Nephron (organoid): ENCODE data around the gene RCAN2.
A peak's percentile ranks its signal among the peaks of the same experiment; 100 is the strongest.

Experiments used
- H3K27ac Mint-ChIP-seq, 3 experiments: 2 replicates each; pipeline ENCODE4 v1.8.0; 2020; ENCODE audit warnings: mixed read lengths in 3 of 3, mild to moderate bottlenecking in 2 of 3, moderate library complexity in 1 of 3
- H3K27me3 Mint-ChIP-seq: 2 replicates; pipeline ENCODE4 v1.8.0; 2021; ENCODE audit warnings: low read depth, mild to moderate bottlenecking, moderate library complexity, mixed read lengths
- H3K36me3 Mint-ChIP-seq: 2 replicates; pipeline ENCODE4 v1.8.0; 2020; ENCODE audit warnings: low read depth, mixed read lengths
- H3K4me1 Mint-ChIP-seq: 2 replicates; pipeline ENCODE4 v1.8.0; 2020; ENCODE audit warnings: mixed read lengths
- H3K4me3 Mint-ChIP-seq, 3 experiments: 2 replicates each; pipeline ENCODE4 v1.8.0; 2020; ENCODE audit warnings: mild to moderate bottlenecking in 3 of 3, mixed read lengths in 3 of 3, moderate library complexity in 2 of 3
- H3K9me3 Mint-ChIP-seq: 2 replicates; pipeline ENCODE4 v1.8.0; 2020; ENCODE audit warnings: mixed read lengths
- CTCF ChIP-seq, 3 experiments: fragments of 200-600 bp; sonication (generic); IDR thresholded peaks; one replicate each; pipeline ENCODE4 v1.5.0; 2021; ENCODE audit warnings: antibody characterized with exemption in 3 of 3; ENCODE audit not compliant: unreplicated experiment in 3 of 3

Gene RCAN2

GRCh38 chr6:46242921-46243320 lies 248.3 kb downstream of the RCAN2 start:
- Mint-ChIP-seq H3K36me3 (no peaks in the 10 kb centered on the region), H3K27ac (peak overlapping the region in 1 of 3 experiments; percentile 12)
- TF ChIP-seq CTCF (IDR thresholded peaks at IDR 0.05; ENCODE audit: unreplicated experiment in 3 of 3), result no peak

GRCh38 chr6:46240866-46241565 lies 250.2 kb downstream of the RCAN2 start:
- Mint-ChIP-seq H3K27me3 (peaks cover 4% of the 10 kb centered on the region), H3K4me1 (peaks cover 49% of the 10 kb centered on the region), H3K9me3 (no peaks in the 10 kb centered on the region), H3K4me3 (no peak overlapping the region), H3K27ac (peak overlapping the region; percentile 18 to 69 (median 44)), H3K36me3 (no peaks in the 10 kb centered on the region)
- TF ChIP-seq CTCF (IDR thresholded peaks at IDR 0.05; ENCODE audit: unreplicated experiment in 3 of 3), result no peak

More at GRCh38 chr6:46242921-46243320, 248.3 kb downstream of the RCAN2 start:
- H3K4me3 Mint-ChIP-seq, result no peak overlapping the region
- no peaks in the 10 kb centered on the region for H3K27me3 Mint-ChIP-seq
- H3K9me3 Mint-ChIP-seq, result no peaks in the 10 kb centered on the region
- peaks cover 40% of the 10 kb centered on the region for H3K4me1 Mint-ChIP-seq

DNA sequence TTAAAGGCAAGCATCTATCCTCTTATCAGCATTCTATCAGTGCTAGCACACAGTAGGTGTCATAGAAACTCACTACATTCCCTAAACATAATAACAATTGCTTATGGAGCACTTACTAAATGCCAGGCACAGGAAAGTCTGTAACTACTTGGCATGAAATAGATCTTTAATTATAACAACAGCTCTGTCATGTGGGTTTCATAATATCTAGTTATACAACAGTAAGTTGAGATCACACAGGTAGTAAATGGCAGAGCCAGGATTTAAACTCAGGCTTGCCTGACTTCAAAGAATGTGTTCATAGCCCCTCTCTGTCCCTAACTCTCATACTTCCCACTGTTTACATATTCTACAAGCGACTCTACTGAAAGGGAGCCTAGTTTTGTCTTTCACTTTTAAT lies 254.5 kb downstream of the RCAN2 start:
- Mint-ChIP-seq H3K4me1 (peaks cover 28% of the 10 kb centered on the region), H3K9me3 (no peaks in the 10 kb centered on the region), H3K36me3 (no peaks in the 10 kb centered on the region)

DNA sequence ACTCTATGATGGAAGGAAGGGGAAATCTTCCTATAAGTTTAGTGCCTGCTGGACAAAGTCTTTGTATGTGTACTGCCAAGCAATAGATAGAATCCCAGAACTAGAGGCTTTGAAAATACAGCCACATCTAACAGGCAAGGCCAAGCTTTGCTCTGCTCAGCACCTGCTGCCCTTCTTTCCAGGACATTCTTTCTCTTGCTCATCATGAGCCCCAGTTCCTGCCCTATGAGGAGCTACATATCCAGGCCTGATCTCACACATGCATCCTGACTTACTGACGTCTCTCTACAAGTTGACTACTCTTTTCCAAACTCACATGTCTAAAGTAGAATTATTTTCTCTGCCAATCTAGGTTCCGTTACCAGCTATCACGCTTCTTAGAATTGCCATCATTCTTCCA lies 256.0 kb downstream of the RCAN2 start:
- Mint-ChIP-seq H3K9me3 (peaks cover 5% of the 10 kb centered on the region), H3K4me1 (peaks cover 15% of the 10 kb centered on the region), H3K27me3 (peaks cover 16% of the 10 kb centered on the region), H3K27ac (no peak overlapping the region), H3K4me3 (no peak overlapping the region), H3K36me3 (peaks cover 6% of the 10 kb centered on the region)
- no peak for TF ChIP-seq CTCF (IDR thresholded peaks at IDR 0.05; ENCODE audit: unreplicated experiment in 3 of 3)

More for the DNA sequence above, 254.5 kb downstream of the RCAN2 start:
- Mint-ChIP-seq H3K4me3 (no peak overlapping the region), H3K27me3 (peaks cover 16% of the 10 kb centered on the region), H3K27ac (no peak overlapping the region)
- no peak for TF ChIP-seq CTCF (IDR thresholded peaks at IDR 0.05; ENCODE audit: unreplicated experiment in 3 of 3)

- TF ChIP-seq CTCF (IDR thresholded peaks at IDR 0.05; ENCODE audit: unreplicated experiment in 3 of 3), result no peak
- peaks cover 16% of the 10 kb centered on the region for H3K27me3 Mint-ChIP-seq
- peaks cover 15% of the 10 kb centered on the region for H3K4me1 Mint-ChIP-seq
- H3K9me3 Mint-ChIP-seq, result peaks cover 5% of the 10 kb centered on the region
- H3K36me3 Mint-ChIP-seq, result peaks cover 6% of the 10 kb centered on the region
- no peak overlapping the region for H3K27ac Mint-ChIP-seq
- no peak overlapping the region for H3K4me3 Mint-ChIP-seq
Measured at GRCh38 chr6:46234700-46235099, 256.5 kb downstream of the RCAN2 start.

- Mint-ChIP-seq H3K36me3 (peaks cover 10% of the 10 kb centered on the region), H3K4me1 (peaks cover 15% of the 10 kb centered on the region), H3K4me3 (no peak overlapping the region), H3K9me3 (peaks cover 10% of the 10 kb centered on the region), H3K27ac (no peak overlapping the region), H3K27me3 (peaks cover 16% of the 10 kb centered on the region)
- TF ChIP-seq CTCF (IDR thresholded peaks at IDR 0.05; ENCODE audit: unreplicated experiment in 3 of 3), result no peak
Measured at GRCh38 chr6:46234156-46234556, 257.1 kb downstream of the RCAN2 start.
